ENCODE data around the gene CD70. TPM values are rescaled to one million over a fixed set of nuclear protein-coding genes. Genes with fewer than 3 reads are reported as not detected.
A peak's percentile ranks its signal among the peaks of the same experiment; 100 is the strongest.
"Not testable (repeated sequence)": the region's sequence is repeated elsewhere in the genome, so short reads cannot be mapped to it uniquely, and the experiment has no call there.

Gene CD70
- total RNA-seq, 3 donors from 2014 or later = 1.0 TPM; not detected in 2

GRCh38 chr19:6599866-6600454 is 9.0 kb upstream of the CD70 start:
- DNase-seq (no peak), ATAC-seq (no peak)
- intact Hi-C loops (cut with DNase I, micrococcal nuclease) = no loop called here
- no peaks in the 10 kb centered on the region for H3K9me3 ChIP-seq
- no peaks in the 10 kb centered on the region for H3K36me3 ChIP-seq (ENCODE audit: low read depth)
- H3K4me1 ChIP-seq (ENCODE audit: low read depth) = no peaks in the 10 kb centered on the region
- no peak overlapping the region for H3K4me3 ChIP-seq
- TF ChIP-seq CTCF (IDR thresholded peaks at IDR 0.05) = no peak

- H3K9me3 ChIP-seq; DNase-seq; H3K4me1 ChIP-seq (ENCODE audit: low read depth); H3K4me3 ChIP-seq; H3K36me3 ChIP-seq (ENCODE audit: low read depth); intact Hi-C loops (cut with DNase I, micrococcal nuclease); ATAC-seq: not testable (repeated sequence)
Observed at GRCh38 chr19:6598254-6598892, 7.4 kb upstream of the CD70 start.

- ATAC-seq; intact Hi-C loops (cut with DNase I, micrococcal nuclease); DNase-seq; H3K36me3 ChIP-seq (ENCODE audit: low read depth); H3K4me1 ChIP-seq (ENCODE audit: low read depth); H3K9me3 ChIP-seq; H3K4me3 ChIP-seq: not testable (repeated sequence)
Observed at GRCh38 chr19:6597471-6598253, 6.7 kb upstream of the CD70 start.

- Histone ChIP-seq H3K4me3 (no peak overlapping the region), H3K9me3 (no peaks in the 10 kb centered on the region), H3K4me1 (ENCODE audit: low read depth) (no peaks in the 10 kb centered on the region), H3K36me3 (ENCODE audit: low read depth) (no peaks in the 10 kb centered on the region)
- DNase-seq = no peak
- intact Hi-C loops (cut with DNase I, micrococcal nuclease) = no loop called here
- TF ChIP-seq CTCF (IDR thresholded peaks at IDR 0.05) = no peak
- ATAC-seq = no peak
Observed at GRCh38 chr19:6596621-6597020, 5.7 kb upstream of the CD70 start.

- Histone ChIP-seq H3K4me1 (ENCODE audit: low read depth) (no peaks in the 10 kb centered on the region), H3K36me3 (ENCODE audit: low read depth) (no peaks in the 10 kb centered on the region), H3K9me3 (no peaks in the 10 kb centered on the region), H3K4me3 (no peak overlapping the region)
- no peak for TF ChIP-seq CTCF (IDR thresholded peaks at IDR 0.05)
- ATAC-seq = no peak
- intact Hi-C loops (cut with DNase I, micrococcal nuclease) = no loop called here
- no peak for DNase-seq
Observed at GRCh38 chr19:6593651-6594416, 2.9 kb upstream of the CD70 start.

GRCh38 chr19:6590258-6590826 is 608 bp downstream of the CD70 start:
- DNase-seq (no peak), ATAC-seq (peak; percentile 22)
- Histone ChIP-seq H3K36me3 (ENCODE audit: low read depth) (no peaks in the 10 kb centered on the region), H3K9me3 (no peaks in the 10 kb centered on the region), H3K4me3 (no peak overlapping the region), H3K4me1 (ENCODE audit: low read depth) (peaks cover 5% of the 10 kb centered on the region)
- TF ChIP-seq CTCF (IDR thresholded peaks at IDR 0.05) = no peak
- intact Hi-C loops (cut with DNase I, micrococcal nuclease) = no loop called here

Measured in mucosa of descending colon (tissue), 3 donors.